IPS-18a (cell line): Measurements from ENCODE around the gene ADTRP.

Experiments
- H3K27ac ChIP-seq: one replicate; pipeline ENCODE4 v1.5.1; 2013; ENCODE audit warnings: low read length
- H3K27me3 ChIP-seq: one replicate; pipeline ENCODE4 v1.6.1; 2013; ENCODE audit warnings: mild to moderate bottlenecking, low read length; ENCODE audit not compliant: control insufficient read depth, insufficient read depth
- H3K36me3 ChIP-seq: one replicate; pipeline ENCODE4 v1.6.1; 2013; ENCODE audit warnings: low read depth, low read length; ENCODE audit not compliant: control insufficient read depth
- H3K4me1 ChIP-seq: one replicate; pipeline ENCODE4 v1.6.1; 2013; ENCODE audit warnings: low read depth, low read length; ENCODE audit not compliant: control insufficient read depth
- H3K4me3 ChIP-seq: one replicate; pipeline ENCODE4 v1.5.1; 2013; ENCODE audit warnings: low read length
- H3K9ac ChIP-seq: one replicate; pipeline ENCODE4 v1.6.1; 2013; ENCODE audit warnings: mild to moderate bottlenecking, low read length, moderate library complexity
- H3K9me3 ChIP-seq: one replicate; pipeline ENCODE4 v1.6.1; 2013; ENCODE audit warnings: low read depth, low read length; ENCODE audit not compliant: control insufficient read depth

Gene ADTRP

DNA sequence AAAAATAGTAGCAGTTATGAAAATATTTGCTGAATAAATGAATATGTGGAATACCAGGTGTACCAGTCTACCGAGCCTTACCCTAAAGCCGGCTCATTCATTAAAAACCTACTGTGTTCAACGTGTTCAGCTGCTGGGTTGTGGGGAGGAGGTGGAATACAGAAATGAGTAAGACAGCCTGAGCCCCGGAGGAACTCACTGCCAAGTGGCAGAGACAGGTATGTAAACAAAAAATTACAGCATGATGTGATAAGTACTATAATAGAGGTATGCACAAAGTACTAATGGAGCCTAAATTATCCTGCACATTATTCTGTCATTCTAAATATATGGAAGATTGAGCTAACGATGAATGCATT, 6.8 kb upstream of the ADTRP start:
- Histone ChIP-seq H3K27ac (no peak overlapping the region), H3K27me3 (no peaks in the 10 kb centered on the region), H3K4me1 (no peaks in the 10 kb centered on the region), H3K36me3 (no peaks in the 10 kb centered on the region), H3K4me3 (no peak overlapping the region), H3K9me3 (no peaks in the 10 kb centered on the region), H3K9ac (no peak overlapping the region)

GRCh38 chr6:11784341-11784740, 5.7 kb upstream of the ADTRP start:
- Histone ChIP-seq H3K27ac (no peak overlapping the region), H3K4me1 (peaks cover 3% of the 10 kb centered on the region), H3K9ac (no peak overlapping the region), H3K4me3 (no peak overlapping the region), H3K36me3 (no peaks in the 10 kb centered on the region), H3K27me3 (no peaks in the 10 kb centered on the region), H3K9me3 (no peaks in the 10 kb centered on the region)

- Histone ChIP-seq H3K9ac (no peak overlapping the region), H3K4me1 (peaks cover 5% of the 10 kb centered on the region), H3K27me3 (no peaks in the 10 kb centered on the region), H3K27ac (no peak overlapping the region), H3K4me3 (no peak overlapping the region), H3K36me3 (no peaks in the 10 kb centered on the region), H3K9me3 (no peaks in the 10 kb centered on the region)
These were observed 5.0 kb upstream of the ADTRP start for GRCh38 chr6:11783524-11784064.

DNA sequence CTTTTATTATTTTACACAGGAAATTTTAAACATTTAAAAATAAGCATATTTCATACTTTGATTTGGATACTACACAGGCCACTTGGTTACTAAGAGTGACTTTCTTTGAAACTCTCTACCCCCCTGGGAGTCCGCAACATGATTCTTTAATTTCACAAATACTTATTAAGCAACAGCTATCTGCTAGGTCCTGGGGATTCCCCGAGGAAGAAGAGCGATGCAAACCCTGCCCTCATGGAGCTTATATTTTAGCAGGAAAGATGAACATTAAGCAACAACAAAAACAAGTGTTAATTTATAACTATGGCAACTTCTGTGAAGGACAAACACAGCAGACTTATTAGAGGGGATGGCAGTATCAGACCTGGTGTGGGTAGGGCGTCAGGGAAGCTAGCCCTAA, 3.9 kb upstream of the ADTRP start:
- H3K27ac ChIP-seq: no peak overlapping the region
- no peak overlapping the region for H3K4me3 ChIP-seq
- H3K27me3 ChIP-seq: no peaks in the 10 kb centered on the region
- no peak overlapping the region for H3K9ac ChIP-seq
- peaks cover 5% of the 10 kb centered on the region for H3K4me1 ChIP-seq
- no peaks in the 10 kb centered on the region for H3K36me3 ChIP-seq
- H3K9me3 ChIP-seq: no peaks in the 10 kb centered on the region

GRCh38 chr6:11780097-11780428, 1.5 kb upstream of the ADTRP start:
- Histone ChIP-seq H3K27ac (no peak overlapping the region), H3K4me3 (no peak overlapping the region), H3K9ac (no peak overlapping the region), H3K27me3 (no peaks in the 10 kb centered on the region), H3K36me3 (no peaks in the 10 kb centered on the region), H3K9me3 (no peaks in the 10 kb centered on the region), H3K4me1 (peaks cover 5% of the 10 kb centered on the region)

- H3K4me3 ChIP-seq: no peak overlapping the region
- no peak overlapping the region for H3K27ac ChIP-seq
- no peak overlapping the region for H3K9ac ChIP-seq
- H3K9me3 ChIP-seq: no peaks in the 10 kb centered on the region
- no peaks in the 10 kb centered on the region for H3K27me3 ChIP-seq
- H3K4me1 ChIP-seq: peaks cover 5% of the 10 kb centered on the region
- no peaks in the 10 kb centered on the region for H3K36me3 ChIP-seq
These were observed 910 bp upstream of the ADTRP start for GRCh38 chr6:11779329-11780096.

- Histone ChIP-seq H3K27me3 (no peaks in the 10 kb centered on the region), H3K9me3 (no peaks in the 10 kb centered on the region), H3K9ac (no peak overlapping the region), H3K36me3 (no peaks in the 10 kb centered on the region), H3K4me3 (no peak overlapping the region), H3K4me1 (peaks cover 5% of the 10 kb centered on the region), H3K27ac (no peak overlapping the region)
These were observed 567 bp downstream of the ADTRP start for GRCh38 chr6:11778036-11778435.

GRCh38 chr6:11775791-11776409, 2.7 kb downstream of the ADTRP start:
- Histone ChIP-seq H3K36me3 (no peaks in the 10 kb centered on the region), H3K4me3 (no peak overlapping the region), H3K9me3 (no peaks in the 10 kb centered on the region), H3K9ac (no peak overlapping the region), H3K27me3 (no peaks in the 10 kb centered on the region), H3K4me1 (peaks cover 17% of the 10 kb centered on the region), H3K27ac (no peak overlapping the region)

GRCh38 chr6:11774426-11774825, 4.2 kb downstream of the ADTRP start:
- Histone ChIP-seq H3K9me3 (no peaks in the 10 kb centered on the region), H3K4me3 (no peak overlapping the region), H3K4me1 (peaks cover 26% of the 10 kb centered on the region), H3K27me3 (no peaks in the 10 kb centered on the region), H3K9ac (no peak overlapping the region), H3K36me3 (no peaks in the 10 kb centered on the region), H3K27ac (no peak overlapping the region)

- Histone ChIP-seq H3K4me3 (no peak overlapping the region), H3K27me3 (no peaks in the 10 kb centered on the region), H3K36me3 (no peaks in the 10 kb centered on the region), H3K9me3 (no peaks in the 10 kb centered on the region), H3K9ac (no peak overlapping the region), H3K27ac (no peak overlapping the region), H3K4me1 (peaks cover 23% of the 10 kb centered on the region)
These were observed 5.0 kb downstream of the ADTRP start for GRCh38 chr6:11773581-11773980.

DNA sequence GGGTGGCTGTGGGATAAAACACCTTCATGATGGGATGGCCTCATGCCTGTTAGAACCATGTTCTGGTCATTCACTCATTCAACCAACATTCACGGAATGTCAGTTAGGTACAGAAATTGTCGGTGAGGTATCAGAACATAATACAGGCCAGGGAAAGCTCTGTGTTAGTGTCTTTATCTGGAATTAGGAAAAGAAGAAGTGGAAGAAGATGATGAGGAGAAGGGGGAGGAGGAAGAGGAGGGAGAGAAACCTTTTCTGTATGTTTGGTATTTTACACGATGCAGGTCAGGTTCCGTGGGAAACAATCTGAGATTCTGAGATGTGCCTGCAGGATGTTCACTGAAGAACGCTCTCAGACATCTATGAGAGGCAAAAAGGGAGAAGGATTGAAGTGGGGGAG, 5.6 kb downstream of the ADTRP start:
- H3K27me3 ChIP-seq: no peaks in the 10 kb centered on the region
- H3K36me3 ChIP-seq: no peaks in the 10 kb centered on the region
- H3K4me3 ChIP-seq: no peak overlapping the region
- H3K27ac ChIP-seq: no peak overlapping the region
- no peak overlapping the region for H3K9ac ChIP-seq
- peaks cover 23% of the 10 kb centered on the region for H3K4me1 ChIP-seq
- H3K9me3 ChIP-seq: no peaks in the 10 kb centered on the region
